GM21717 (cell line): Measurements from ENCODE around the gene TBC1D24.
"Not testable (repeated sequence)": the region's sequence is repeated elsewhere in the genome, so short reads cannot be mapped to it uniquely, and the experiment has no call there.

Source experiments
- ATAC-seq: cut with Tn5 transposase; IDR thresholded peaks from one replicate; pipeline ENCODE4 v1.9.1; 2021; ENCODE audit warnings: mild to moderate bottlenecking, moderate library complexity; ENCODE audit not compliant: unreplicated experiment

TBC1D24 gene

DNA sequence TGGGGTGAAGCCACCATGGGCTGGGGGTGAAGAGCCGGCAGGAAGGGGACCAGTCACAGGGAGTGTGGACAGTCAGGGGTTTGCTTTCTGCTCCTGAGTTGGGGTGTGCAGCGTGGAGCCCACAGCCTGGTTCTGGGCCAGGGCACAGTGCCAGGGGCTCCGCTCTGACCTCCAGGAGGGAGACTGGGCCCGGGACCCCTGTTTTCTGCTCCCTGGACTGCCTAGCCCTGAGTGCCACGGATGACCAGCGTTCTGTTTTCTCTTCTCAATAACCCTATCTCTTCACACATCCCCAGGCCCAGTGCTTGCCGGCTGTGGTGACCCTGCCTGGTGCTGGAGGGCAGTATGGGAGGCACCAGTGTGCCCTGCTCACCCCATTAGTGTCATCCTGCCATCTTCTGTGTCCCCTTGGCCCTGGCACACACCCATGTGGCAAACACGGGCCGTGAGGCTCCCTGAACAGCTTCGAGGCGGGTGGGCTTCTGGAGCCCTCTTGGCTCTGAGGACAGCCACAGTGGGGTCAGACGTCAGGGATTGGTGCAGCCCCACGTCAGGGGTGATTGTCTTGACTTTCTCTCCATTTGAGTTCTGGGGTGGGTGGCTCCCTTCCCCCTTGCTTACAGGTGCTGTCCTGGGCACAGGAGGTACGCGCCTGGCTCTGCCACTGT lies 55.2 kb downstream of the TBC1D24 start:
- ATAC-seq: no peak

DNA sequence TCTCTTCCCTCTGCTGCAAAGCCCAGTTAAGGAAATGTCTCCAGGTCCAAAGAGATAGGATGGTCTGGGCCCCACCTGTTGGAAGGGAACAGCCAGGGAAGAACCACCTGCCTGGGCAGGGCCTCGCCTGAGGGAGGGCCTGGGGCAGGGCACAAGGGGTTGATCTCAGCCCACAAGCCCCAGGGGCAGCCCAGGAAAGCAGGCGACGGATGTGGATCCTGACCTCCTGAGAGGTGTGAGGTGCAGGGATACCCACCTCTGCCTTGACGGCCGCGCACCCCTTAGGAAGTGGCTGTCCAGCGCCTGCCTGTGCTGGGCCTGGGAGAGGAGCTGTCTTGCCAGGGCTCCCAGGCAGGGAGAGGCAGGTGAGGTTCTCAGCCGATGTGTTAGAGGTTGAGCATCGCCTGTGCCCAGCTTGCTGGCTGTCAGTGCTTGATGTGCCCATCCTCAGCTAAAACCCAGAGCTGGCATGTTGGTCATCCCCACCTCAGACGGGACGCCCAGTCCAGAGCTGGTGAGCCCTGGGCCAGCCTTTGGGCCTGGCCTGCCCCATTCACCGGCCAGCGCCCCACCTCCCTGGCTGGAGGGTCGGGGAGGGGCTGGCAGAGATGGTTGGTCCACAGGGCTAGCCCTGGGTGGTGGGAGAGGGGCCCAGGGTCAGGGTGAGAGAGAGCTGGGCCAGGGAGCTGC lies 55.8 kb downstream of the TBC1D24 start:
- no peak for ATAC-seq

GRCh38 chr16:2531371-2531695 lies 56.4 kb downstream of the TBC1D24 start, which contains the start of gene CEMP1:
Gene CEMP1 (minus strand): TSS chr16:2531408. CDS start chr16:2531073, 335 bp downstream.
- ATAC-seq: peak; percentile 4

DNA sequence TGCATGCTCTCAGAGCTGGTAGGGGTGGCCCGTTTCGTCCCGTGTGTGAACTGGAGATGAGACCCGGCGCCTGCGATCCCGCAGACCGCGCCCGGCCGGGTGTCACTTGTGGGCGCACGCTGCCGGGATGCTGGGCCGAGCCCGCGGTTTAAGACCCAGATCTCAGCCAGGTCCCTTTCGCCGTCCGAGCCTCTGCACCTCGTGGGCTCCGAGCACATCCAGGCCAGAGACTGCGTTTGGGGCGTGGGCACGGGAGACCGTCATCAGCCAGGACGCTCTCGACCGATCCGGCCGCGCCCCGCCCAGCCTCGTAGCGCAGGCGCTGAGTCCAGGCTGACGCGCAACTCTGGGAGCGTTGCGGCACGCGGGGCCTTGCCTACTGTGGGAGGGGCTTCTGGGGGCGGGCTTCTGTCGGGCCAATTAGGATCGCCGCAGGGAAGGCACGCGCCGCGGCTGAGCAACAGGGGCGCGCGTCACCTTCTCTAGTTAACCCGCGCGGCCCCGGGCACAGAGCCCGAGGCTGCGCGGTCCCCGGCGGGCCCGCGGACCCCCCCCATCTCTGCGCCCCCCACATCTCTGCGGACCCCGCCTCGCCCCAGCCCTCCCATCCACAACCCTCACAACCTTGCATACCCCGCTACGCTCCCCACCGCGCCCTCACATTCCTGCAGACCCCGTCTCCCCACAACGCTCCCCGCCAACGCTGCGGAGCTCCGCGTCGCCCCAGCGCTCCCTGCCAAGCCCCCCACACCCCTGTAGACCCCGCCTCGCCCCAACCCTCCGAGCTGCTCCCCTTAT lies 57.0 kb downstream of the TBC1D24 start:
- peak; percentile 56 for ATAC-seq

DNA sequence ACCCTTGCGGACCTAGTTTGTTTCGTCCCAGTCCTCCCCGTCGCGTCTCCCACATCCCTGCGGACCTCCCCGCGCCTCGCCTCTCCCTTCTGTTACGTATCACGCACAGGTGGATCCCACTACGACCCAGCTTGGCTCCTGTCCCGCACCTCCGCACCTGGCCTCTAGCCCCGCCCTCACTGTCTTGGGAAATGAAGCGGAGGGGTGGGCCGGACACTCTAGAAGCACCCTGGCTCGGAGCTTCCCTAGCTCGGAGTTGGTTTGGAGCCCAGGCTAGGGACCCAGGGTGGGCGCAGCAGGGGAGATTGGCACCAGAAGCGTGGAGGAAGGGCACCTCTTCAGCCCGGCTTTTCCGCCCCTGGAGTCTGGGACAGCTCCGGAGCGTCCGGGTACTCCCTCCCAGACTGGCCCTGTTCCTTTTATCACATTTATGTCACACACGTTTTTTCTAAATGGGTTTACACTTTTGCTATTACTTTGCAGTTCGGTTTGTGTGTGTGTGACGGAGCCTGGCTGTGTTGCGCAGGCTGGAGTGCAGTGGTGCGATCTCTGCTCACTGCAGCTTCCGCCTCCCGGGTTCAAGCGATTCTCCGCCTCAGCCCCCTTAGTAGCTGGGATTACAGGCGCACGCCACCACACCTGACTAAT lies 57.7 kb downstream of the TBC1D24 start:
- ATAC-seq: no peak

DNA sequence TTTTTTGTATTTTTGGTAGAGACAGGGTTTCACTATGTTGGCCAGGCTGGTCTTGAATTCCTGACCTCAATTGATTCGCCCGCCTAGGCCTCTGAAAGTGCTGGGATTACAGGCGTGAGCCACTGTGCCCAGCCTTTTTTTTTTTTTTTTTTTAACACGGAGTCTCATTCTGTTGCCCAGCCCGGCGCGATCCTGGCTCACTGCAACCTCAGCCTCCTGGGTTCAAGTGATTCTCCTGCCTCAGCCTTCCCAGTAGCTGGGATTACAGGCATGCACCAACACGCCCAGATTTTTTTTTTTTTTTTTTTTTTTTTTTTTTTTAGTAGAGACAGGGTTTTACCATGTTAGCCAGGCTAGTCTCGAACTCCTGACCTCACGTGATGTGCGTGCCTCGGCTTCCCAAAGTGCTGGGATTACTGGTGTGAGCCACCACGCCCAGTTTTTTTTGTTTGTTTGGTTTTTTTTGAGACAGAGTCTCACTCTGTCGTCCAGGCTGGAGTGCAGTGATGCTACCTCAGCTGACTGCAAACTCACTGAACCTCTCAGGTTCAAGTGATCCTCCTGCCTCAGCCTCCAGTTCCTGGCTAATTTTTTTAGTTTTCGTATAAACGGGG lies 58.3 kb downstream of the TBC1D24 start:
- ATAC-seq: not testable (repeated sequence)

GRCh38 chr16:2533912-2534311 lies 59.0 kb downstream of the TBC1D24 start:
- ATAC-seq: no peak

GRCh38 chr16:2534335-2534734 lies 59.4 kb downstream of the TBC1D24 start:
- ATAC-seq: not testable (repeated sequence)

DNA sequence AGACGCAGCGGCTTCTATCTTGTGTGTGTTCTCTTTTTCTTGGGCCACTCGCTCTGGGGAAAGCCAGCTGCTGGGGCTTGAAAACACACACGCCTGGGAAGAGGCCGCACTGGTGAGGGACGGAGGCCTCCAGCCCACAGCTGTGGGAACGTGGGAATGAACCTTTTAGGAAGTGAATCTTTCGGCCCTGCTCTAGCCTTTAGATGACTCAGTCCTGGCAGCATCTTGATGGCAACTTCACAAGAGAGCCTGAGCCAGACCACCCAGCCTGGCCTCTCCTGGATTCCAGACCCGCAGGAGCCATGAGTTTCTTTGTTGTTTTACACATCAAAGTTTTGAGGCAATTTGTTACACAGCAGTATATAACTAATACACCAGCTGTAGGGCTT lies 60.7 kb downstream of the TBC1D24 start:
- no peak for ATAC-seq

DNA sequence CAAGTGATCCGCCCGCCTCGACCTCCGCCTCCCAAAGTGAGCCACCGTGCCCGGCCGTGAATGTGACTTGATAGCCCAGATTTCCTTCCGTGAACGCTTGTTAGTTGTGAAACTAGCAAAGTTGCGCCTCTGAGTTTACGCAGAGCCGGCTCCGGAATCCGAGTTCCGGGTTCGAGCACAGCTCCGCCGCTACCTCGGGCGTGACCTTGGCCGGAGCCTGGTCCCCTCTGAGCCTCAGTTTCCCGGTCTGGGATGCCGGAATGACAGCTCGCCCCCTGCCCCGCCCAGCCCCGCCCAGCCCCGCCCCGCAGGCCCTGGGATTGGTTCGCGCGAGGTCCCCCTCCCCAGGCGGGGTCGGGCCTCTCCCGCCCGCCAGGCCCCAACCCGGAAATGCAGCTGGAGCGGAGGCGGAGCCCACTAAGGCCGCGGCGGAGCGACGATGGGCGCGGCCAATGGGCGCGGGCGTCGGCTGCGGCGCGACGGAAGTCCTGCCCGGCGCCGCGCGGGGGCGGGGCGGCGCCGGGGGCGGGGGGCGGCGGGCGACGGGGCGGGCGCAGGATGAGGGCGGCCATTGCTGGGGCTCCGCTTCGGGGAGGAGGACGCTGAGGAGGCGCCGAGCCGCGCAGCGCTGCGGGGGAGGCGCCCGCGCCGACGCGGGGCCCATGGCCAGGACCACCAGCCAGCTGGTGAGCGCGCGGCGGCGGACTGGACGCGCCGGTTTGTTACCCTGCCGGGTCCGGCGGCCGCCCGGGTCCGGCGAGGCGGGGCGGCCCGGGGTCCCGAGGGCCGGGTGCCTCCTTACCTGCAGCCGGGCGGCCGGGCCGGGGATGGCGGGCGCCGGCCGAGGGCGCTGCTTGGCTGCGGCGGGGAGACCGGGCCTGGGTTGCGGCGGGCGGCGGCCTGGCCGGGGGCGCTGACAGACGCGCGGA lies 62.8 kb downstream of the TBC1D24 start, which contains the start of gene PDPK1:
TSS of gene PDPK1 (plus strand) at position 571 of the 929 bp plus-strand sequence. CDS start at position 663, 92 bp downstream.
- ATAC-seq: peak; percentile 68

DNA sequence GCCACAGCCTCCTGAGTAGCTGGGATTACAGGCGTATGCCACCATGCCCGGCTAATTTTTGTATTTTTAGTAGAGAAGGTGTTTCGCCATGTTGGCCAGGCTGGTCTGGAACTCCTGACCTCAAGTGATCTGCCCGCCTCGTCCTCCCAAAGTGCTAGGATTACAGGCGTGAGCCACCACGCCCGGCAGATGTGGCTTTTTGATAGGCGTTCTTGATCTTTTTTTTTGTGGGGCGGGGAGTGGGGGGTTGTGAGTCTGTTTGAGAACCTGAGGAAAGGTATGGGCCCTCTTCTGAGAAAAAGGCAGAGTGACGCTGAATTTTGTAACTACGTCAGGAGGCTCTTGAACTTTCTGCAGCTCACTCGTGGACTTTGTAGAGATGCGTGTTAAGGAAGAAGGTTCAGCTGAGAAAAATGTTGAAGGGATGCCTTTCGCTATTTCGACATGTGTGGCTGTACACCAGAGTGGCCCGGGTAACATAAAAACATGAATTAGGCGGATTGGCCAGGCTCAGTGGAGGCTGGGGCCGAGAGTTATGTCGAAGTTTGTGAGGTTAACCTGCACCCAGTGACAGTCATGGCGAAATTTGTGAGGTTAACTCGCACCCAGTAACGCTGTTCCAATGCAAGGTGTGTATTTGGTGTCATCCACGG lies 64.4 kb downstream of the TBC1D24 start:
- not testable (repeated sequence) for ATAC-seq

DNA sequence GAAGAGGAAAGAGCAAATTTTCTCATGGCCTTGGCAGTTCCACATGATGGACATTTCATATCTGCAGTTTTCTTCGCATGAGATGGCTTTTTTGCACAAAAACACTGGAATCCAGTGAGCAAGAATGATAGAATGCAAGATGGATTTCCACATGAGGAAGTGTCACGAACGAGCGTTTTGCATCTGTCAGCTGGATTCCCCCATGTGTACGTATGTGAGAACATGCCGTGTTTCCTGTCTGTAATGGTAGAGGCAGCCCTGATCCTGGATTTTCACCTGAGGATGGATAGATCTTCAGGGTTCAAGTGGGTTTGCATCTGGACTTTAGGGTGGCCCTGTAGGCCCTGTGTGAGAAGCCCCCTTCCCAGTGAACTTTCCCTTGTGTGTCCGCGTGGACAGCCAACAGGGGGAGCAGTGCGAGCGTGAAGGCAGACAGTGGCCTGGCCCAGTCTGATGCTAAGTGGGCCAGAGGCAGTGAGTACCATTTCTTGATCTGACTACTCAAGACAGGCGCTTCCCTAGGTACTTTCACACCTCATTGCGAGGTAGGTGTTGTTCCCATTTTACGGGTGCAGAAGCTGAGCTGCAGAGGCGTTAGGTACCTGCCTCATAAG lies 65.0 kb downstream of the TBC1D24 start:
- ATAC-seq: not testable (repeated sequence)

GRCh38 chr16:2540912-2541311 lies 66.0 kb downstream of the TBC1D24 start:
- ATAC-seq: not testable (repeated sequence)

- ATAC-seq: not testable (repeated sequence)
Observed at GRCh38 chr16:2541409-2541808, 66.5 kb downstream of the TBC1D24 start.

GRCh38 chr16:2543771-2544170 lies 68.8 kb downstream of the TBC1D24 start:
- not testable (repeated sequence) for ATAC-seq

DNA sequence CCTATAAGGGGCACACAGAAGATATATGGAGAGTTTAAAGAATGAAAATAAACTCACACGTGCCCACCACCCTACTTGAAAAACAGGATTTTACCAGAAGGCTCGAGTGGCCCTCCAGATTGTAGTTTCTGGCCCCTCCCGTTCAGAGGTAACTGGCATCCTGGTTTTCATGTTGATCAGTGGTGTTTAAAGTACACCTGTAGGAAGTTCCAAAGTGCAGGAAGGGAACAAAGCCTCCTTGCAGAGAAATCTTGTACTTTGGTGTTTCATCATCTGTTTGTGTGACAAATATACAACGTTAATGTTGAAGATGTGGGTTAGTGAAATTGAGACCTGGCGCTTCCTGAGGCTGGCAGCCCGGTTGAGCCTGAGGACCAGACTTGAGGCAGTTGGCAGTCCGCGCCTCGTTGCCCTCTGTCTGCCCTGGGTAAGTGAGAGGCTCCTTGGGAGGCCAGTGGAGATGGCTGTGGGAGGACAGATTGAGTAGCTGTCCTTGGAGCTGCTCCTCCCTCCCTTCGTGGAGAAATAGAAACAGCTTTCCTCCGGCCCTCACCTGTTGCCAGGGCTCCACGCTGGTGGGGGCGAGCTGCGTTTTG lies 75.5 kb downstream of the TBC1D24 start:
- ATAC-seq: not testable (repeated sequence)

DNA sequence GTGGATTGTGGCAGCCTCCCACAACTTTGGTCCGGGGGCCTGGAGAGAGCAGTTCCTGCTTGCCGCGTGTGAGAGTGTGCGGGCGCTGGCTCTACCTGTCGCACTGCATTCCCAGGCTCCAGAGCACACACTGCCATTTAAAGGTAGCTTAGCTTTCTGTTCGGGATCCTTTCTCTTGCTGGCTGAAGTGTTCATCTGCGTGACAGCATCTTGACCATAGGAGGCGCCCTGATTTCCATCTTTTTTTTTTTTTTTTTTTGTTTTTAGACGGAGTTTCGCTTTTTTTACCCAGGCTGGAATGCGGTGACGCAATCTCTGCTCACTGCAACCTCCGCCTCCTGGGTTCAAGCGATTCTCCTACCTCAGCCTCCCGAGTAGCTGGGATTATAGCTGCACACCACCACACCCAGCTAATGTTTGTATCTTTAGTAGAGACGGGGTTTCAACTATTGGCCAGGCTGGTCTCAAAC lies 76.5 kb downstream of the TBC1D24 start:
- not testable (repeated sequence) for ATAC-seq
